GM12892 (cell line): ENCODE data around the gene BSN.
"Not testable (repeated sequence)": the region's sequence is repeated elsewhere in the genome, so short reads cannot be mapped to it uniquely, and the experiment has no call there.

Experiments used
- POLR2A ChIP-seq: IDR thresholded peaks from 2 replicates; pipeline ENCODE4 v1.6.1; 2011; ENCODE audit warnings: low read depth, low read length, control low read depth
- POLR2AphosphoS5 ChIP-seq: IDR thresholded peaks from 2 replicates; pipeline ENCODE4 v1.6.1; 2011; ENCODE audit warnings: low read depth, low read length, control low read depth
- TAF1 ChIP-seq: IDR thresholded peaks from 2 replicates; pipeline ENCODE4 v1.6.1; 2011; ENCODE audit warnings: low read depth, mild to moderate bottlenecking, control low read depth, low read length, borderline replicate concordance

DNA sequence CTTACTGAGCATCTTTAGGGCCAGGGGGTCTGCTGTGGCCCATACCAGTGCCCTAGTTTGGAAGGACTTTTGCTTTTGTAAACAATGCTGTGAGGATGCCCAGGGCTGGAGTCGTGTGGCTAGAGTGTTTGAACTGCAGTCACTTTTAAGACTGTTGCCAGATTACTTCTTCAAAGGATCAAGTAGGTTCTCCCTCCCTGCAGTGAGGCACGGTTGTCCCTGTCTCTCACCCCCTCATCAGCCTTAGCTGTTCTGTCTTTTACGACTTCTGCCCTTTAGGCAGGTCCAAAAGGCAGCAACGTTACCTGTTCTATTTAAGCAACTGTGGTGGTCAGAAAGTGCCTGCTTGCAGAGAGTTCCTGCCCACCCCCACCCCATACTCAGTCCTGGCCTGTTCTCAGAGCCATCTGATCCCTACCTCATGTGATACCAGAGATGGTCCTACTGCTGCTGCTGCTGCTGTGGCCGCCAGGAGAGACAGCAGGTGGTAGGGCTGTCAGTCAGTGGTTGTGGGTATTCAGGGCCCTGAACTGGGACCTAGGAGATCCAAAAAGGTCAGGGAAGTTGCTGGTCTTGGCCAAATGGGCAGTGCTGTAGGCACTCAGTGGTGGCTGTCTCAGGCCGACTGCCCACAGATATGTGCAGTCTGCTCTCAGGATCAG, 140.3 kb downstream of the BSN start:
- TF ChIP-seq POLR2AphosphoS5, POLR2A, TAF1: not testable (repeated sequence)
